ENCODE data around the gene KLHL17. TPM values are rescaled to one million over a fixed set of nuclear protein-coding genes. Genes with fewer than 3 reads are reported as not detected.

The KLHL17 gene
- total RNA-seq, 2 donors from 2014 or later = 10.9 to 24.5 TPM

- H3K36me3 ChIP-seq = no peaks in the 10 kb centered on the region
- no peaks in the 10 kb centered on the region for H3K9me3 ChIP-seq
- H3K27ac ChIP-seq = no peak overlapping the region
- 76% methylated on average over 36 of the region's 45 CpGs for whole genome bisulfite sequencing
- intact Hi-C loops (cut with DNase I) = no loop called here
- H3K4me3 ChIP-seq = no peak overlapping the region
- TF ChIP-seq POLR2AphosphoS5 (IDR thresholded peaks at IDR 0.05) = no peak
- no peak for TF ChIP-seq POLR2A (IDR thresholded peaks at IDR 0.05)
- TF ChIP-seq CTCF (IDR thresholded peaks at IDR 0.05) = no peak
- peaks cover 19% of the 10 kb centered on the region for H3K4me1 ChIP-seq (replicated peaks)
- DNase-seq (ENCODE audit: low spot score) = no peak
- no peaks in the 10 kb centered on the region for H3K27me3 ChIP-seq (replicated peaks; ENCODE audit: insufficient read depth)
Measured at GRCh38 chr1:936348-937264, 23.8 kb upstream of the KLHL17 start.

GRCh38 chr1:937521-937920 is 22.9 kb upstream of the KLHL17 start:
- 91% methylated on average over 16 of the region's 16 CpGs for WGBS
- intact Hi-C loops (cut with DNase I) = no loop called here
- H3K4me1 ChIP-seq (replicated peaks) = peaks cover 28% of the 10 kb centered on the region
- H3K36me3 ChIP-seq = no peaks in the 10 kb centered on the region
- TF ChIP-seq POLR2A (IDR thresholded peaks at IDR 0.05) (no peak), CTCF (IDR thresholded peaks at IDR 0.05) (no peak), POLR2AphosphoS5 (IDR thresholded peaks at IDR 0.05) (no peak)
- no peak overlapping the region for H3K27ac ChIP-seq
- no peaks in the 10 kb centered on the region for H3K9me3 ChIP-seq
- DNase-seq (ENCODE audit: low spot score) = no peak
- no peaks in the 10 kb centered on the region for H3K27me3 ChIP-seq (replicated peaks; ENCODE audit: insufficient read depth)
- H3K4me3 ChIP-seq = no peak overlapping the region

GRCh38 chr1:938088-938683 is 22.2 kb upstream of the KLHL17 start:
- TF ChIP-seq CTCF (IDR thresholded peaks at IDR 0.05) (peak; percentile 22 to 84 (median 62)), POLR2A (IDR thresholded peaks at IDR 0.05) (no peak)
- H3K4me1 ChIP-seq (replicated peaks) = peaks cover 28% of the 10 kb centered on the region

GRCh38 chr1:938711-939489 is 21.5 kb upstream of the KLHL17 start:
- Histone ChIP-seq H3K27me3 (replicated peaks; ENCODE audit: insufficient read depth) (no peaks in the 10 kb centered on the region), H3K27ac (no peak overlapping the region), H3K36me3 (no peaks in the 10 kb centered on the region), H3K4me1 (replicated peaks) (peaks cover 24% of the 10 kb centered on the region), H3K4me3 (no peak overlapping the region), H3K9me3 (no peaks in the 10 kb centered on the region)
- no peak for TF ChIP-seq POLR2AphosphoS5 (IDR thresholded peaks at IDR 0.05)
- intact Hi-C loops (cut with DNase I) = no loop called here
- WGBS = 85% methylated on average over 26 of the region's 30 CpGs
- no peak for DNase-seq (ENCODE audit: low spot score)

More at GRCh38 chr1:938088-938683, 22.2 kb upstream of the KLHL17 start:
- Histone ChIP-seq H3K27ac (no peak overlapping the region), H3K36me3 (no peaks in the 10 kb centered on the region), H3K4me3 (no peak overlapping the region), H3K27me3 (replicated peaks; ENCODE audit: insufficient read depth) (no peaks in the 10 kb centered on the region), H3K9me3 (no peaks in the 10 kb centered on the region)
- intact Hi-C loops (cut with DNase I) = no loop called here
- WGBS = 70% methylated on average over 15 of the region's 15 CpGs
- DNase-seq (ENCODE audit: low spot score) = peak; percentile 44

- peaks cover 24% of the 10 kb centered on the region for H3K4me1 ChIP-seq (replicated peaks)
- TF ChIP-seq CTCF (IDR thresholded peaks at IDR 0.05) (no peak), POLR2A (IDR thresholded peaks at IDR 0.05) (no peak), POLR2AphosphoS5 (IDR thresholded peaks at IDR 0.05) (no peak)
- H3K27me3 ChIP-seq (replicated peaks; ENCODE audit: insufficient read depth) = no peaks in the 10 kb centered on the region
- DNase-seq (ENCODE audit: low spot score) = no peak
- H3K4me3 ChIP-seq = no peak overlapping the region
- no peak overlapping the region for H3K27ac ChIP-seq
- intact Hi-C loops (cut with DNase I) = no loop called here
- no peaks in the 10 kb centered on the region for H3K9me3 ChIP-seq
- H3K36me3 ChIP-seq = no peaks in the 10 kb centered on the region
- 20% methylated on average over 19 of the region's 21 CpGs for WGBS
Measured at GRCh38 chr1:939511-940106, 20.8 kb upstream of the KLHL17 start.

All from prostate gland (tissue), 2 donors.